Medulla oblongata (tissue), 1 donor: Measurements from ENCODE around the gene ASTL.

ENCODE experiments used
- DNase-seq: peaks from one replicate; pipeline ENCODE4 v3.0.0-alpha.2; 2015; ENCODE audit errors: extremely low spot score

Gene ASTL

DNA sequence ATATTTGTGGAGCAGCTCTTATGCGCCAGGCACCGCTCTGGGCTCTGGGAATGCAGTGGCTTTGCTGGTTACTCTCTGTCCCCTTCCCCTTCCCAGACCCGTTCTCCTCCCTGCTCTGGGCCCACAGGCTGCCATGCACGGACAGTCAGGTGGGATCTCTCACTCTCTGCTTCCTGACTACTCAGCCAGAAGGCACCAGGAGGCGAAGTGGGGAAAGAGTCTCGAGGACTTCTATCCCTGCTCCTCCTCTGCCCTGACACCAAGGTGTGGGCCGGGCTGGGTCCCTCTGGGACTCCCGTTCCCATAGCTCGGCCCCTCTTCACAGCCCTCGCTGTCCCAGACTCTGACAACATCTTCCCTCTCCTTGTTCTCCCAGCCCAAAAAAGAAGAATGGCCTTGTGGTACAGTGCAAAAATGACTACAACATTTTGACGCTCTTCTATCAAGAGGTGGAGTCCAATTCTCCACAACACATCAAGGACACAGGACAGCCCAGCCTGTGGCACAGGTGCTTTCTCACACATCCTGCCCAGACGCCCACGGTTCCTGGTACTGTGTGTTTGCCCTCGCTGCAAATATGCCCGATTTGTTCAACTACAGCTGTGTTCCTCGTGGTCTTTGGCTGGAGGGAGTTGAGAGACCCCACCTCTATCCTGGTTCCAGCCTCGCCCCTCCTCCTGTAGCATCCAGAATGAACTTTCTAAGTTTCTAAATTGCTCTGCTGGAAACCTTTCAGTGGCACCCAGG, 21.0 kb upstream of the ASTL start:
- no peak for DNase-seq

DNA sequence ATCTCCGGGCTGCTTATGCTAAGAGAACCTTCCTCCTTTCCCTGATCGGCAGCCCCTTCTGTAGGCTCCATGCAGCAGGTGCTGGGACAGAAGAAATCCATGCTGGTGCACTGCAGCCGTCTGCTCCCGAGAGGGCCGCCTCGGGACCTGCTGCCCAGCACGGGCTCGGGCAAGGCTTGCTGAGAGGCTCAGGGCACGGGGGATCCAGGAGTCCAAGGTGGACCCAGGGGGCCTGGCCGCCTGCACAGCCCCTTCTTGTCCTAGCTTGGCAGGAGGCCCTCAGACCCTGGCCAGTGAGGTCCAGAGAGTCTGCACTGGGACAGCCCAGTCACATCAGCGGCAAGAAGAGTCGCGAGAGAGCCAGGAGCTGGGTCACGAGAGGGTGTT, 20.2 kb upstream of the ASTL start:
- no peak for DNase-seq

DNA sequence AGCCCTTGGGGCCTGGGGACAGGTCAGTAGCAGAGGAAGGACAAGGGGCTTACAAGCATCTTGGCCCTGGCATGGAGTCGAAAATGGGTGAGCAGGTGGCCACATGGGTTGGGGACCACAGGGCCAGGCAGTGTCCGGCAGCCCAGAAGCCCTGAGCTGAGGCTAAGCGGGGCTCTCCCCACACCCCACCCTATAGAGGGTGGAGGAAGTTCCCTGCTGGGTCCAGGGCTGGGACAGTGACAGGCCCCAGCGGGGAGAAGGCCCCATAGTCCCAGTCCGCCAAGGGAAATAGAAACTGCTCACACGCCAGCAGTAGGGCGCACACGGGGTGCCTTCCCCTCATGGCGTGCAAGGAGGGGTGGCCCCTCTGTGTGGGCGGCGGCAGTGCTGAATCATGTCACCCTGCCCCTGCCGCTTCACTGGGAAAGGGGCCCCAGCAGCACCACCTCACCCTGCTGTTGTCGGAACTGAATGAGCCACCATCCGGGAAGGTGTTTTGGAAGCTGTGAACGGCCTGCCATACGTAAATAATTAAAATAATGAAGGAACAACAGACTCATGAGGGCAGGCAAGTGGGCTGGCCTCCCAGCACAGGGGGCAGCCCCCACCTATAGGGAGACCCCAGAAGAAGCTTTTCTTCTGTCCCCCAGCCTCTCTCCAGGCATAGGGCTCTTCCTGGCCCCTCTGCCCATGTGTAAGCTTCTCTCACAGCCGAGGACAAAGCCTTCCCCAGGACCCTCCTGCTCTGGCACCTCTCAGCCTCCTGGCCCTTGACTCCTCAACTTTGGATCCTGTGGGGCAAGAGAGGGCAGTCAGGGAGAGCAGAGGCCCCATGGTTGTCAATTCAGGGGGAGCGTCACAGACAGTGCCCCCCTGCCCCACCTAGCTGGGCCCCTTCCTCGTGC, 19.6 kb upstream of the ASTL start:
- DNase-seq, result no peak

DNA sequence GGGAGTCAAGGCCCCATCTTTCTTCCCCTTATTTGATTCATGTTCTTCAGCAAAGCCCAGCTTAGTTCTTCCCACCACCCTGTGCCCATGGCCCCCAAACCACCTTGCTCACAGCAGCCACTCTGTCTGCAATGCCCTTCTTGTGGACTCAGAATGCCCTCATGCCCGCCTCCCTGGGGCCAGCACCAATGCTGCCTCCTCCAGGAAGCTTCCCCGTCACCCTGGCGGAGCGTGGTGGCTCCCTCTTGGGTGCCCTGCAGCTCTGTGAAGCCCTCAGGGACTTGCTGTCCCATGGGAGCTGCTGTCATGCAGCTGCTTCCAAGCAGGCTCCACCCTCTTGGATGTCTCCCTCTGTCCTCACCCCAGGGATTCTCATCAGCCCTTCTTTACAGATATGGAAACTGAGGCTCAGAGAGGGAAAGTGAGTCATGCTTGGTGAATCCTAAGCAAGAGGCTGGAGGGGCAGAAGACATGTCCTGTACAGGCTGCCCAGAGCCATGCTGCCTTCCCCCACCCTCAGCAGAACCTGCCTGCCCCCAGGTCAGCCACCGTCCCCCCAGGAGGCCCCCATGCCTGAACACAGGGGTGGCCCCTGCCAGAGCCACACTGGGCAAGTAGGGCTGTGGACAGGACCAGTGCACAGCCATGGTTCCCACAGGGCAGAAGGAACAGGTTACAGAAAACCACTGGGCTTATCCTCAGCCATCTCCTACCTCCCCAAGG, 18.8 kb upstream of the ASTL start:
- DNase-seq, result no peak

DNA sequence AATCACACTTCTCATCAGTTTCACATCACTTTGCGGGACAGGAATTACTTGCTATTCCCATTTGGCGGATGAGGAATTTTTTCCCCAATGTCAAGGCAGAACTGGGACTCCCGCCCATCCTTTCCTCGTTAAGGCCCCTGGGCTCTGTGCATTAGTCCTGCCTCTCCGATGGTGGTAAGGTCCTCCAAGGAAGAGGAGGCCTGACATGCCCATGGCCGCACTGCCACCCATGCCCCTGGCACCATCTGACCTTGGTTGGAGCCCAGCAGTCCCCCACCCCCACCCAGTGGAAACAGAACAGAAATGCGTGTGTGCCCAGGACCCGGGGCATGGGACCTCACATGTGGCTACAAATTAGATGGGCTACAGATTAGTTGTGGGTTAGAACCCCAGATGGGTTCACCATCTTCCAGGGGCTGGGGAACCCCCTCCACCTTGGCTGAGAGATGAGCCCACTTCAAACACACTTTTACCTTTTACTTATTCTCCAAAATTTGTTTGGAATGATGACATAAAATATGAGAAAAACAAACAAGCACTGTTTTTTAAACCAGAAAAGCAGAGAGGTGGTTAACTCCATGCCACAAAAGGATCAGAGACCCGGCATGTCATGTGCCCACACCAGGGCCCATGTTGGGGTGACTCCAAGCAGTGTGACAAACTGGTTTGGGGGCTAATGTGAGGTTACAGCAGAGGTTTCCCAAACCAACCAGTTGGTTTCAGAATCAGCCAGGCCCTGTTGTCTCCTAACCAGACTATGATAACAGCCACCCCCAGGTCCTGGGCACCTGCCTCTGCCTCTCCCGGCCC, 17.9 kb upstream of the ASTL start:
- DNase-seq, result no peak

DNA sequence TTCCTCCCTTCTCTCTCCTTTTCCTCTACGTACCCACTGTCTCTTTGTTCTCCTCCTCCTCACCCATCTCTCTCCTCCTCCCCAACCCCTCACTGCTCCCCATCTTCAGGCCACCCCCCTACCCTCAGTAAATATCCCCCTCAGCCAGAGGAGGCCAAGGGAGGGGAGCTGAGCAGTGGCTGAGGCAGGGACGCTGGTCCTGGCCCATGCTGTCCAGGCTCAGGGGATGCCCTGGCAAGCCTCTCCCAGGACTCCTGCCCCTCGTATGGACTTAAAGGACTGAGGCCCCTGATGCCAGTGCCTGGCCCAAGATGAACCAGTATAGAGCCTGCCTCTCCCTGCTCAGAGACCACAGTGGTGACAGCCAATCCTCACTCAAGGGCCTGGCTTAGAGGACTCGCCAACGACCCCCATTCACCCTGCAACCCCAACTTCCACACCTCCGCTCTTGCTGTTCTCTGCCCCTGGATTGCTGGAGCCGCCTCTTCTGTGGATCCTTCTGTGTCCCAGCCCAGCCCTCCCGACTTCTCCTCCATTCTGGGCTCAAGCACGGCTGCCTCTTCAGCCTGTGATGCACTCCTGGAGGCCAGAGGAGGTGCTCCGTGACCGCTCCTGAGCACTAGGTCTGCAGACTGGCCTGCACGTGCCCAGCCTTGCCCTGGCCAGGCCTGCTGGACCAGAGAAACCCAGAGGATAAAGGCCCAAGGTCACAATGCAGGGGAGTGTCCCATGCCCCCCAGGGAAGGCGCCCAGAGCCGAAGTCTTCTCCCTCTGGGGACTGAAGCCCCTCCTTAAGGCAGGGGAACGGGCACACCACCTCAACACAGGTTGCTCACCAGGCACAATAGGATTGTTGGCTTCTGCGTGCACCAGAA, 16.4 kb upstream of the ASTL start:
- DNase-seq, result no peak

DNA sequence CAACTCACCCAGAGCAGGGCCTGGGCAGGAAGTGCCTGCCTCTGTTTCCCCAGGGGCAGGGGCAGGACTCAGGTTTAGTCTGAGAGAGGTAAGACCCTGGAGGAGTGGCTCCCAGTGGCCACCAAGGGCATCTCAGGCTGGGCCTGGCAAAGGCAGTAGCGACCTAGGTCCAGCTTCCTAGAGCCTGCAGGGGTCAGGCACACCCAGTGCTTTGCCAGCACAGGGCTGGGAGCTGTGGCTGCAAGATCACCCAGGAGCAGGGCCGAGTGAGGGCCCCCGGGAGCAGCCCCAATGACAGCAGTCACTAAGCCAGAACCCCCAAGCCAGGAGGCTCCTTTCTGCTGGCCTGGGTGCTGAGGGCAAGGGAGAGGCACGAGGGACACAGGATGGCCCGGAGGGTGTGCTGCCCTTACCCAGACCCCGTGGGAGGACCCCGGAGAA, 15.7 kb upstream of the ASTL start:
- DNase-seq, result no peak

DNA sequence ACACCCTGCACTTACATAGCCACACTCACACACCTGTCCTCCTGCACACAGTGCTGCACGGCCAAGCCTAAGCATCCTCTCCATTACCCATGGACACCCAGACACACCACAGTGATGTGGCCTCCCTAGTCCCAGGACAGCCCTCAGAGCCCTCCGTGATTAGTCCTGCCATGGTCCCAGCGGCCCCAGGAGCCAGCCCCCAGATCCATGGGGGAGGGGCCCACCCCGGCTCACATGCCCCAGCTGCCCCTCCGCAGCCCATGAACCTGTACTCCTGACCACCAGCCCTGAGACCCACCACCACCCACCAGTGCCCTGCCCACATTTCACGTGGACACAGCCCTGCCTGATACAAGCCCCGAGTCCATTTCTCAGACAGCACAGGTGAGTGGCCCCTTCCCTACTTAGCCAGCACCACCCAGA, 15.0 kb upstream of the ASTL start:
- DNase-seq, result no peak

DNA sequence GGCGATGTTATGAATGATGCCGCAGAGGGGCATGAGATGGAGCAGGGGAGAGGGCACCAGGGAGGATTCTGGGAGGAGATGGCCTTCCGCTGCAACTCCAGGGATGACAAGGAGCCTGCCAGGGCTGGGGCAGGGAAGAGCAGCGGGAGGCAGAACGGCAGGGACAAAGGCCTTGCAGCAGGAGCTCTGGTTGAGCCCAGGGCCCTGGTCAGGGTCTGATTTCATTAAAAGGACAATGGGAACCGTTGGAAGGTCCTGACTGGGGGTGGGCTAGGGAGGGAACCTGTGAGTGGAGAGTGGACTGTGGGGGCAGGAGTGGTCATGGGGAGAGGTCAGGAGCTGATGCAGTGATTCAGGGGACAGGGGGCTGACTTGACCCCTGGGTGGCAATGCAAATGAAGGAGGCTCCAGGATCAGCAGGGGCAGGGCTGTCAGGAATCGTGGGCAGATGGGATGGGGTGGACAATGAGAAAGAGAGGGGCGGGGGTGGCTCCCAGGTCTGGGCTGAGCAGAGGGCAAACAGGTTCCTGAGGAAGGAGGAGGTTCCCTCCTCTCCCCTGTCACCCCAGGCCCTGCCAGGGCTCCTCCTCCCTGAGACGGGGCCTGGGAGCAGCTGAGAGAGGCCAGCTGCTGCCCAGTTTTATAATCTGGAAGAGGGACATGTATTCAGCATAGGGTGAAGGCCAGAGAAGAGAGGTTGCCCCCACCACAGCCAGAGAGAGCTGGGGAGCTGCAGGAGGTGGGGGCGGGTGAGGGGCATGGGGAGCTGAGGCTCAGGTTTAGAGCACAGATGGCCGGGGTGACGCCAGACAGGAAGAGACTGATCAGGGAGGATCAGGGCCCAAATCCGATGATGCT, 14.2 kb upstream of the ASTL start:
- DNase-seq, result no peak

DNA sequence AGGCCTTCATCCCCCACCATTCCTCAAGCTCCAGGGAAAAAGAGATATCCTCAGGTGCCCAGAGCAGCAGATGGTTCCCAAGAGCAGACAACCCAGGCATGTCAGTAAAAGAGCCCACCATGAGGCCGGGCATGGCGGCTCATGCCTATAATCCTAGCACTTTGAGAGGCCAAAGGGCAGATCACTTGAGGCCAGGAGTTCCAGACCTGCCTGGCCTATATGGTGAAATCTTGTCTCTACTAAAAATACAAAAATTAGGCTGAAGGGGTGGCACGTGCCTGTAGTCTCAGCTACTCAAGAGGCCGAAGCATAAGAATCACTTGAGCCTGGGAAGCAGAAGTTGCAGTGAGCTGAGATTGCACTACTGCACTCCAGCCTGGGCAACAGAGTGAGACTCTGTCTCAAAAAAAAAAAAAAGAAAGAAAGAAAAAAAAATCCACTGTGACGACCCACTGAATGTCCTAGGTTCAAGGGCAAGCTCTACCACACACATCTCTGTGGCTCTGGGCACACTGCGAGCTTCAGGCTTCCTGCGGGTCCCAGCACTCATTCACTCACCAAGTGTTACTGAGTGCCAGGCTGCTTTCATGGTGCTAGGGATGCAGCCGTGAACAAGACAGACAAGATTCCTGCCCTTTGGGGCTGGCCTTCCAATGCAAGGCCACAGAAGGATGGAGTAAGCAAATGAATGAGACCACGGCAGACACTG, 13.4 kb upstream of the ASTL start:
- DNase-seq, result no peak

DNA sequence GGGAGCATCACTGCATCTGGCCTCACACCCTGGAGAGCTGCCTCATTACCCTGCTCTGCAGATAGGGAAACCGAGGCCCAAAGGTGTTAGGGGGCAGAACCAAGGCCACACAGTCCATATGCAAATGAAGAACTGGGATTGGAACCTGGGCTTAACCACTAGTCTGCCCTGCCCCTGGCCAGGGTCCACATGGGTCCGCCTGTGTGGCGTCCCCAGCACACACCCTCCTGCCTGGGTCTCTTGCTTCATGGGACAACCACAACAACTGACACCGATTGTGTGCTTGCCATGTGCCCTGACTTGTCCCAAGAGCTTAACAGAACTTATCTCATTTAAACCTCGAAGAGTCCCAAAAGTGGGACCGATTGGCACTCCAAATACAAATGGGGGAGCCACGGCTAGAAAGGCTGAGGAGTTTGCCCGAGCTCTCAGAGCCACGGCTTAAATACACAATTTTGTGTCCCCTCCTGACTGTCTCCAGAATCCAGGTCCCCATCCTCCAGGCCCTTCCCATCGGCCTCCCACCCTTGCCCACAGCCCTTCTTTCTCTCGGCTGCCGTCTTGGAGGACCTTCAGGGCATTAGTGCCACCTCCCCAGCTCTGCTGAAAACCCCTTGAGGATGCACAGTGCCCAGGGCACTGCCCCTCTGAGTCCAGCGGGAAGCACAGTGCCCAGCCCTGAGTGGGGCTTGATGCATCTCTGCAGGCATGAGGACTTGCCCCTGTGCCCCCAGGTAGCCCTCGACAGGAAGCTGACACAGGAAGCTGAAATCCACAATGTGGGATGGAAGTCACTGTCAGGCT, 12.7 kb upstream of the ASTL start:
- DNase-seq, result no peak

DNA sequence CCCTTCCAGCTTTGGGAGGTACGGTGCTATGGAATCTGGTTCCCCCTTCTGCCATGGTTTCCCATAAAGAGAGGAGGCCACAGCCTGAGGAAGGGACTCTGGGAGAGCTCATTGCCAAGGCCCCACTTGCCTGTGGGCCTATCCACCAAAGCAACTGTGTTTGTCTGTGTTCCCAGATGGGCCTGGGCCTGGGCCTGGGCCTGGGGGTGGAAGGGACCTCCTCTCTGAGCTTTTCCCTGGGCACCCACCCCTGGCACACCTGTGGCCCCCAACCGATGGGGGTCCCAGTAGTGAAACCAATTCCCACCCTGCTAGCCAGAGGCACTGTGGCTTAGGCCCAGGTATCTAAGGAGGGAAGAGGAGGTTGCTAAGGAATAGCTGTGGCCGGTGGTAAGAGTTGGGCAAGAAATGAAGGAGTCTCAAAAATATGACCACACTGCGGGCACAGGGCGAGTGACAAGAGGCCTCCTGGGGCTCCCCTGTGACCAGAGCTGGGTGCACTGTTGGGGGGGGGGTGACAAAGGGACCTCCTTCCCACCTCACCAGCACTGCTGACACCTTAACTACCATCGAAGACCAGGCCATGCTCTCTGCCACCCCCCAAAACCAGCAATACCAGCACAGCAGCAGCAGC, 11.8 kb upstream of the ASTL start:
- no peak for DNase-seq

DNA sequence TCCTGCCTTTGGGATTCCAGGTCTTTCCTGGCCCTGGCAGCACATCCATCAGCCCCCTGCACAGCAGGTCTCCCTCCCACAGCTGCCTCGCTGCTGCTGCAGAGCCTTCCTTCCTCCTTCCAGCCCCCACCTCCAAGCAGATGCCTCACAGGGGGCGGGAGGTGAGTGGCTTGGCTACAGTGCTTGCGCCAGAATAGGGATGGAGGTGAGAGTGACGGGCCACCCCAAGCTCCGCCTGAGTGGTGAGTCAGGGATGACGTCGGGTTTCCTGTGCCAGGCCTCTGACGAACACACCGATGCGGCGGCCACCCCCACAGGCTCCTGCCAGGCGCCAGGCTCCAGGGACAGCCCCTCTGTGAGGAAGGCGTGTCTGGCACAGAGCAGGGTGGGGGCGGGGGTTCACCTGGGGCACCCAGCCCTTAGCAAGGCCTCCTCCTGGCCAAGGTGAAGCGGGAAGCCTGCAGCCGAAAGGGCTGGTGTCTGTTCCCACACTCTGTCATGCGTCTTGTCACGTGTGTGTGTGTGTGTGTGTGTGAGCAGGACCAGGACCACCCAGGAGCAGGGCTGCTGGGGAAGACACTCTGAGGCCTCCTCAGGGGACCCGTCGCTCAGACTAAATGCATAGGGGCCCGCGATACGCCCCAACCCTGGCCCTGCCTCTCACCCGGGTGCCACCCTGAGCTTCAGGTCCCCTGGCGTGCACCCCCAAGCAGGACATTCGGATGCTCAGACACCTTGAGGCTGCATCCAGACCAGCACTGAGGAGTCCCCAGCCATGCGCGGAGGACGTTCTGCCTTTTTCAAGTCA, 10.3 kb upstream of the ASTL start:
- no peak for DNase-seq

DNA sequence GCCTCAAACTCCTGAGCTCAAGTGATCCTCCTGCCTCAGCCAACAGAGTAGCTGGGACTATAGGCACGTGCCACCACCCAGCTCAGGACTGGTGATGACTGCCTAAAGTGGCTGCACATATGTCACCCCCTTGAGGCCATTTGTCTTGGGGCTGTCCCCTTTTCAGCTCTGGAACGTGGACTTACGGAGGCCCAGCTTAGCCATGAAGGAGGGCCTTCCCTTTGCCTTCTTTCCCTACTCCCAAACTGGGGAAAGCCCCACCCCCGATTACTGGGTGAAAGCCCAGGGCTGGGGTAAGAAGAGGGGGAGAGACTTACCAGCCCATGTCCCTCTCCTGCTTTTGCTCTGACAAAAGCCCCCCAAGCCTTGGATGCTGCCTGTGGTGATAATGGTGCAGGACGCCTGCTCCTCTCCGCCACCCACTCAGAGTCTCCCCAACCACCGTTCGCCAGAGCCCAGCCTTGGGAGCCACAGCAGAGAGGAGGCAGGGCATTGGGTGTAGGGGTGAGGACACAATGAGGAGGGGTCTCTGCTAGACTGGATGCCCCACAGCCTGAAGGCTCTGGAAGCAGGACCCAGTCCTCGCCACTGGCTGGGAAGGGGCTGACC, 9.4 kb upstream of the ASTL start:
- no peak for DNase-seq

DNA sequence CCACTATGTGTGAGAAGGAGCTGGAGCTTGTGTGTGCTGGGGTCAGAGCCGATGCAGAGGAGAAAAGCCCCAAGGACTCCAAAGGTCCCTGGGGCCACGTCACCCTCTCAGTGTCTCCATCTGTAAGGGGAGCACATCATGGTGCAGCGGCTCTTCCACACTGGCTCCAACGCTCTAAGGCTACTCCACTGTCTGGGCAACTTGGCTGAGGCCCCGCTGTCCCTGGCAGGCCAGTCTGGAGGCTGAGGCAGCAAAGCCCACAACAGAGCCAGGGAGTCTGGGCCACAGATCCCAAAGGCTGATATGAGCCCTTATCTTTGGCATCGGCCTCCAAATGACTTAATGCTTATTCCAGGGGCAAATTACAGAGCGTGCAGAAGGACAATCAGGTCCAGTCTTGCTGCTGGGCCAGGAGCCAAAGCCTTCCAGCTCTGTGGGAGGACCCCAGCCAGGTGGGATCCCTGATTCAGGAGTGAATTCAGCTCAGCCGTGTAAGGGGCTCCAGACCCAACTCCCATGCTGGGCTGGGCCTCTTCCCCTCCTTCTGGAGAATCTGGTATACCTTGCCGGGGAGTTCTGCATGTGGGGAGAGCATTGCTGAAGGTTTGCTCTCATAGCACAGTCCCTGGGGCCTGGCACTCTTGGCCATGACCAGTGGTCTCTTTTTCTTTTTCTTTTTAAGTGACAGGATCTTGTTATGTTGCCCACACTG, 8.7 kb upstream of the ASTL start:
- DNase-seq, result no peak
